ENCODE measurements around the gene NBEA.
"Not testable (repeated sequence)": the region's sequence is repeated elsewhere in the genome, so short reads cannot be mapped to it uniquely, and the experiment has no call there.

The NBEA gene

GRCh38 chr13:34964558-34964957 lies 22.5 kb downstream of the NBEA start:
- no peak for FAIRE-seq

- FAIRE-seq, result no peak
Measured at GRCh38 chr13:34967851-34968562, 25.9 kb downstream of the NBEA start.

GRCh38 chr13:34969539-34969938 lies 27.5 kb downstream of the NBEA start:
- not testable (repeated sequence) for FAIRE-seq

- FAIRE-seq, result no peak
Measured at GRCh38 chr13:34970961-34971360, 28.9 kb downstream of the NBEA start.

GRCh38 chr13:34971473-34971872 lies 29.4 kb downstream of the NBEA start:
- no peak for FAIRE-seq

GRCh38 chr13:34985199-34985598 lies 43.1 kb downstream of the NBEA start:
- FAIRE-seq, result not testable (repeated sequence)

GRCh38 chr13:34988330-34988791 lies 46.3 kb downstream of the NBEA start:
- no peak for FAIRE-seq

GRCh38 chr13:34990399-34991214 lies 48.5 kb downstream of the NBEA start:
- FAIRE-seq, result no peak

- FAIRE-seq, result peak; percentile 49
Measured at GRCh38 chr13:34993470-34993869, 51.4 kb downstream of the NBEA start.

- not testable (repeated sequence) for FAIRE-seq
Measured at GRCh38 chr13:35003734-35004133, 61.7 kb downstream of the NBEA start.

GRCh38 chr13:35005051-35005450 lies 63.0 kb downstream of the NBEA start:
- FAIRE-seq, result peak; percentile 21

- no peak for FAIRE-seq
Measured at GRCh38 chr13:35014606-35015213, 72.6 kb downstream of the NBEA start.

GRCh38 chr13:35016362-35017112 lies 74.5 kb downstream of the NBEA start:
- FAIRE-seq, result peak; percentile 56

- FAIRE-seq, result no peak
Measured at GRCh38 chr13:35025314-35025713, 83.2 kb downstream of the NBEA start.

- no peak for FAIRE-seq
Measured at GRCh38 chr13:35028338-35028867, 86.3 kb downstream of the NBEA start.

- no peak for FAIRE-seq
Measured at GRCh38 chr13:35039012-35039411, 96.9 kb downstream of the NBEA start.

- no peak for FAIRE-seq
Measured at GRCh38 chr13:35046587-35046986, 104.5 kb downstream of the NBEA start.

- peak; percentile 93 for FAIRE-seq
Measured at GRCh38 chr13:35055705-35056104, 113.6 kb downstream of the NBEA start.

- no peak for FAIRE-seq
Measured at GRCh38 chr13:35057858-35058257, 115.8 kb downstream of the NBEA start.

- FAIRE-seq, result not testable (repeated sequence)
Measured at GRCh38 chr13:35058585-35058984, 116.5 kb downstream of the NBEA start.

GRCh38 chr13:35086667-35087066 lies 144.6 kb downstream of the NBEA start:
- no peak for FAIRE-seq

GRCh38 chr13:35092251-35092650 lies 150.2 kb downstream of the NBEA start:
- FAIRE-seq, result peak; percentile 24

- FAIRE-seq, result no peak
Measured at GRCh38 chr13:35092751-35093150, 150.7 kb downstream of the NBEA start.
